NCI-H2196 treated with DMSO at 0.1 percent for 48 hours (cell line): ENCODE results near the gene SLAMF9.

Experiments
- DNase-seq: peaks from one replicate; lab custom pipeline; 2025; ENCODE audit not compliant: unreplicated experiment; lab: John Stamatoyannopoulos, UW

The SLAMF9 gene

GRCh38 chr1:159977364-159978106 is 23.5 kb upstream of the SLAMF9 start:
- no peak for DNase-seq

- DNase-seq = no peak
Measured at GRCh38 chr1:159974350-159974965, 20.4 kb upstream of the SLAMF9 start.

DNA sequence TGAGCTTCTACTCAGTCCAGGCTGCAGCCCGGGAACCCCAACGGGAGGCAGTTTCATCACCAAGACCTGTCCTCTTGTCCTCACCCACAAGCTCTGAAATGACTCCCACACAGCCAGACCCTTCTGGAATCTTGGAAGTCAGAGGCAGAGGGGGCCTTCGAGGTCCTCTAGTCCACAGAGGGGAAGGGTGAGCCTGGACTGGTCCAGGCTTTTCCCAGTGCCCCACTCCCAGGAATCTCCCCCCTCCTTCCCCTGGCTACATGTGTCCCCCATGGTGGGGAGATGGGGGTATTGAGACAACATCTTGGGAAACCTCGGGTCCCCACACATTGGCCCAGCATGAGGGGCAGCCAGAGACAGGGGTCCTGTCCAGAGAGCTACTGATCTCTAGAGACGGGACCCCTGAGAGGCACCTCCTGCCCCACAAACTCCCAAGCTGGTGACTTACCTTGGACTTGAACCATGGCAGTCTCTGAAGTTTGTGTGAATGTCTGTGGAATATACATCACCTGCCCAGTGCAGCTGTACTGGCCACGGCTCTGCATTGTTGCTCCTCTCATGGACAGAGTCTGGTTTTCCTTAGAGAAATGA is 19.4 kb upstream of the SLAMF9 start:
- no peak for DNase-seq

DNA sequence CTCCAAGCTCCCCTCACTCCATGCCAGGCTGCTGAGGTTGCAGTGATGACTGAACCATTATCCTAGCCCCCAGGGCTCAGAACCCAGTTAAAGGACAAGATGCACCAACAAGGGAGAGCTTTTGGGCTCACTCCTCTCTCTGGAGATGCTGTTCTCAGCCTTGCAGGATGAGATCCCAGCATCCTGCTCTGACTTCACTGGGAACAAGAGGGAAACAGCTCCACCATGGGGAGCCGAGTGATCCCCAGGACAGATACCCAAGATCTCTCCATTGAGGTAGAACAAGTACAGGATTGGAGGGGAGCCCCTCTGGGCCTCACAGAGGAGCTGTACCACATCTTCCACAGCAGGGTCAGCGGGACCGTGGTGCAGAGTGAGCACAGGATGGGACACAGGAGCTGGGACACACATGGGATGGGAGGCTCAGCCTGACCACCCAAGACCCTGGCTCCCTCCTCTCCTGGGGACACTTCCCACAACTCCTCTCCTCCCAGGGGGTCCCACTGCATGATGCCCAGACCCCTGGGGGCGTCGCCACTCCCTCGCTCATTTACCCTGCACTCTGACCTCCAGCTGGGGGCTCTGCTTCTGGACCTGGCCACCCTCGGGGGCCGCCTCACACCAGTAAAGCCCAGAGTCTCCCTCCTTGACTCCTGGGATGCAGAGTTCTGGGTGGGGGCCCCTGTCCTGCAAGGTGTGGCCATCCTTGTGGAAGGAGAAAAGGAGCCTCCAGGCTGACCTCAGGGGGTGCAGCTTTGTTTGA is 18.6 kb upstream of the SLAMF9 start:
- DNase-seq = no peak

GRCh38 chr1:159970932-159971342 is 16.9 kb upstream of the SLAMF9 start:
- no peak for DNase-seq

DNA sequence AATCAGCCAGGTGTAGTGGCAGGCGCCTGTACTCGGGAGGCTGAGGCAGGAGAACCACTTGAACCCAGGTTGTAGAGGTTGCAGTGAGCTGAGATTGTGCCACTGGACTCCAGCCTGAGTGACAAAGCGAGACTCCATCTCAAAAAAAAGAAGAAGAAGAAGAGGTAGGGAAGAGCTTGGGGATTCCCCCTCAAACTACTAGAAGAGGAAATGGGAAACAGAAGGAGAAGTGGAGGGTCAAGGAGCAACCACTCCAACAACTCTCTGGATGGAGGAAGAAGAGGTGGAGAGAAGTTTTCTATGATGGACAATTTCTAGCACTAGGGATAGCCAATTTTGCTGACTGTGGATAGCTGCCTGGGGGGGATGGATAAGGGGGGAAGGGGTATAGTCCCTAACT is 14.9 kb upstream of the SLAMF9 start:
- no peak for DNase-seq

DNA sequence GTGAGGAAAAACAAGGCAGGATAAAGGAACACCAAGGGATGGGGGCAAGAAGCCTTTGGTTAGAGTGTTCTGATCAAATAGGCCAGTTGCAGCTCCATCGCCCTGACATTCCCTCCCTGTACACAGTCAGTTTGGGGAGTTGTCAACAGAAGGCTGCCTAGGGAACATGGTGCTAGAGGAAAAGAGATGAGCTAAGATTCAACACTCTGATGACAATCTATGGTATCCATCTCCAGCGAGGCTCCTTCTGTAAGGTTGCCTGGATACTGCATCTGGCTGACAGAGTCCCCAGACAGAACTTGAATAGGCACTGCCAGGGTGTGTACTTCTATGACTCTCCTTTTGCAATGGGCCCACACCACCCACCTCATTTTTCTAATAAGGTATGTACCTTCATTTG is 11.2 kb upstream of the SLAMF9 start:
- no peak for DNase-seq

DNA sequence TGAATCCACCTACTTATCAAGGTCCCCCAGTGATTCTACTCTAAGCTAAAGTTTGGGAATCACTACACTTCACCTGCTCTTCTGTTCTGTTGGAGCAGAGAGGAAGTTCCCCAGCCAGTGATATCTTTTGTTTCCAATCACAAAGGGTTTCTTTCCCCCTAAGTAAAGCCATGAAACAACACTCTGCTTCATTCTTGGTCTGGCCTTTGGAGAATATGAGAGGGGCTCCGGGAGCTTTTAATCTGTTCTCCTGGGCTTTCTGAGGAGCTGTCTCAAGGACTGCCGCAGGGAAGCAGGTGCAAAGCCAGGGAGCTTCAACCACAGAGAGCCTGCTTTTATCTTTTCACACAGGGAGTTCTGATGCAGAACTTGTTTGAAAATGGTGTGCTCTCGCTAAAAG is 10.1 kb upstream of the SLAMF9 start:
- DNase-seq = no peak

GRCh38 chr1:159962176-159962575 is 8.1 kb upstream of the SLAMF9 start:
- no peak for DNase-seq

DNA sequence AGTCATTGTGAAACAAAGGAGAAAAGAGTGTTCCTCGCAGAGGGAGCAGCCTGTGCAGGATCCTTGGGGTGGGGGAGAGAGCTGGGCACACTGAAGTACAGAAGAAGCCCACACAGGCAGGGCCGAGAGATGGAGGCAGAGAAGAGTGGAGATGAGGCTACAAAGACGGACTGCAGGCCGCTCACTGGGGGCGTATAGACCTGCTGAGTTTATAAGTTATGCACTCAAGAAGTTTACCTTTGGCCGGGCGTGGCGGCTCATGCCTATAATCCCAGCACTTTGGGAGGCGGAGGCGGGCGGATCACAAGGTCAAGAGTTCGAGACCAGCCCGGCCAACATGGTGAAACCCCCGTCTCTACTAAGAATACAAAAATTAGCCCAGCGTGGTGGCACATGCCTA is 7.6 kb upstream of the SLAMF9 start:
- no peak for DNase-seq

- DNase-seq = no peak
Measured at GRCh38 chr1:159960721-159961381, 6.8 kb upstream of the SLAMF9 start.

- DNase-seq = no peak
Measured at GRCh38 chr1:159959451-159959850, 5.4 kb upstream of the SLAMF9 start.

DNA sequence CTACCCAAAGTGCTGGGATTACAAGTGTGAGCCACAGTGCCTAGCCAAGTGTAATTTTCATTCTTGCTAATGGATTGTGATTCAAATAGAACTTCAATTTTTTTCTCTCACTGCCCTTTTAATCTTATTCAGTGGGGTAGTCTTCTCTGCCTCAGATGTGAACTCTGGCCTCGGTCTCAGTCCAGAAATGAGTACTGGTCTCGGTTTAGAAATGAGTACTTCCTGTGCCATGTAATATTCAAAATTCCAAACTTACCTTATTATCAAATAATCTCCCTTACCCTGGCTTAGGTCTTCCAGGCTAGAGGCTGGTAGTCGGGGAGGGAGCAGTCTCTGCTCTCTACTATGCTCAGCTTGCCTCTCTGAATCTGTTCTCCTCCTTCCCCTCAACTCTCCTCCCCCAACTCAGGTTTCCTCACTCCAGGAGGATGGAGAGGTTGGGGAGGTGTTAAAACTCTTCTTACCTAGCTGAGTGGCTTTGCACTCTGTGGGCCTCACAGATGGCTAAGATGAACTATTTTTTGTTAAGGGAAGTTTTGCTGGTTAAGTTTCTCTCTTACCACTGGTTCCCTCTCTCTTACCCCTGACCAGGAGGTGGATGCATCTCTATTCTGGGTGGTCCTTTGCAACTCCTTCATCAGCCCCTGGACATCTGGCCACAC is 4.8 kb upstream of the SLAMF9 start:
- no peak for DNase-seq

DNA sequence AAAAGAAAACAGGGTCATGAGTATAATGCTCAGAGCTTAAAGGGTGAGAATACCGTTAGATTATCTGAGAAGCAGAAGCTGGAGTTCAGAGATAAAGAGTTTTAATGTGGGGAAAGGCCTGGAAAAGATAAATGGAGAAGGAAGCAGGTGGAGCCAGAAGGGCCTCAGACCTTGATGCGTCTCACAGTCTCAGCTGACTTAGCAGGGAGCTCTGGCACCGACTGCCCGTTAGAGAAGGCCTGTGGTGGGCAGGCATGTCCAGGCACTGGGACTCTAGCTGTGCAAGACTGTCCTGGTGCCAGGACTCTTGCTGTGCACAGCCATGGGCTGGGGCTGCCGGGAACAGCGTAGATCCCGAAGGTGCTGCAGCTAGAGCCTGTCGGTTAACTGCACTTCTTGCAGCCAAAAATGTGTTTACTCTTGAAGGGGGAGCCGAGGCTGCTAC is 3.8 kb upstream of the SLAMF9 start:
- no peak for DNase-seq

DNA sequence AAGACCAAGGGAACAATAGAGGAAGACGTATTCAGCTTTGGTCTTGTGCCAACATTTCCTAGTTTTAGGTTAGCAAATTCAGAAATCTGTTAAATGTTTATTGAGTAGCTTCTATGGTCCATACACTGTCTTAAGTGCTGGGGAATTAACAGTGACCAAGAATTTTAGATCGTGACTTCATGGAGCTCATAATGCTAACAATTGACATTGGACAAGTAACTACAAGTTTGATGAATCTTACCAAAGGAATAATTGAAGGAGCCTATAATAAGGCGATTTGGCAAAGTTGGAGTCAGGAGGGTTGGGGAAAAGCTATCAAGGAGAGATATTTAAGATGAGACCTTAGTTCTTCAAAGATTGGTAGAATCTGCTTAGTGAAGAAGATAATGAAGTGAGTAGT is 1.4 kb upstream of the SLAMF9 start:
- DNase-seq = no peak

DNA sequence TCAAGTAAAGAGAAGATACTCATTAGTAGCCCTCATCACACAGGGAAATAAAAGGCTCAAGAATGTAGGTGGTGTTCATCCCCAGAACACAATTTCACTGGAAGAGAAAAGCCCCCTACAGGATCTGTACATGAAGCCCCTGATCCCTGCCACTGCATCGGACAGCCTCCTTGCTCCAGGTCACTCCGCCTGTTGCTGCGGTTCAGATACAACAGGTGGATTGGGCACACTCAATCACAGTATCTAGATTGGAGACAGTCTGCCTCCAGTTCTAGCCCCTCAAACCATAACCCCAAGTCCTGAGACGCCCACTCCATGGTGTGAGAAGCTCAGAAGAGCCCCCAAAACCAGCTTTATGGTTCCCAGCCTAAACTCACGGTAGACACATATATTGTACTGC is 1.1 kb downstream of the SLAMF9 start:
- no peak for DNase-seq

- DNase-seq = no peak
Measured at GRCh38 chr1:159951551-159951950, 2.5 kb downstream of the SLAMF9 start.

GRCh38 chr1:159951016-159951415 is 3.0 kb downstream of the SLAMF9 start:
- no peak for DNase-seq

DNA sequence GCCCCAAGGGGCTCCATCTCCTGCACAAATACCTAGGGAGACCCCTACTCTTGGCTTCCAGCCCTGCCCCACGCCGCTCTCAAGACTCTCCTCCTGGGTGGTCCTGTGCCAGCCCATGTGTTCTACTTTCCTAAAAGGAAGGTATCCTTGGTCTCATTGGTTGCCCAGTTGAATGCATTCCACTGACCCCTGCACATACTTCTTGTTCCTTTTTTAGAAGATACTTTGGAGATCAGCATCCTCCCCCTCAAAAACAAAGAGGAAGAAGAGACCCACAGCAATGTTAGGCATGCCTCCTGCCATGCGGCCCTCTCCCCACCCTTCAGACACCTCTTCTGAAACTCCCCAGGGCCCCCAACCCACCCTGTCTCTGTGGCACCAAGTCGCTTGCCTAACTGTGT is 4.1 kb downstream of the SLAMF9 start:
- DNase-seq = no peak

DNA sequence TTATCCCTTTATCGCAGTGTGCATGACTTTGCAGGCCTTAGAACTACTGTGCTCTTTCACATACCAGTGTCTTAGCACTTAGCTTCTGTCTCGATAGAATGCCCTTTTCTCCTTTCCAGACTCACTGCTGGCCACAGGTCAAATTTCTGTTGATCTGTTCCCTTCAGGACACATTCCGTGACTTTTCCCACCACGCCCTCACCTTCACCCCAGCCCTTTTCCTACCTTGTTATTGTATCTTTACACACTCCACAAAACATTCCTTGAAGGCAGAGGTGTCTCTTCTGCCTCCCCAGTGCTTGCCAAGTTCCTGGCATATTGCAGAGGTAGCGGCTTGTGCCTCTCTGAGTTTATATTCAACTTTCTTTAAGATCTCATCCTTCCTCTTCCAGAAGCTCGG is 4.9 kb downstream of the SLAMF9 start:
- DNase-seq = no peak

DNA sequence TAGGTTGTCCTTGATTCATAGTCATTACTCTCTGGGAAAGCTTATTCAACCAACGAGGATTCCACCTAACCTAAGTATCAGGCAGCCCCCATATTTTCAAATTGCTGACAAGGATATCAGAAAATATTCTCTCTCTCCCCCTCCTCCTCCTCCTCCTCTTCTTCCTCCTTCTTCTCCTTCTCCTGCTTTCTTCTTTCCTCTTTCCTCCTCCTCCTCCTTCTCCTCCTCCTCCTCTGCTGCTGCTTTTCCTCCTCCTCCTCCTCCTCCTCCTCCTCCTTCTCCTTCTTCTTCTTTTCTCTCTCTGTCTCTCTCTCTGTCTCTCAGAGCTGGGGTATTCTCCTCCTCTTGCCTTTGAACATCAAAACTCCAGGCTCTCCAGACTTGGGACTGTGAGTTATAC is 6.1 kb downstream of the SLAMF9 start:
- DNase-seq = no peak
